Progenitor cell of endocrine pancreas (in vitro differentiated cells): Measurements from ENCODE around the gene RAD9A. TPM values are rescaled to one million over a fixed set of nuclear protein-coding genes. Genes with fewer than 3 reads are reported as not detected.

ENCODE experiments used
- DNase-seq: peaks from one replicate; pipeline ENCODE4 v3.0.0; 2021; ENCODE audit warnings: low spot score; ENCODE audit not compliant: unreplicated experiment
- H3K27ac Mint-ChIP-seq: 2 replicates; pipeline ENCODE4 v1.8.0; 2021; ENCODE audit warnings: mild to moderate bottlenecking, moderate library complexity, mixed read lengths
- H3K27me3 Mint-ChIP-seq: 2 replicates; pipeline ENCODE4 v1.8.0; 2021; ENCODE audit warnings: mixed read lengths
- H3K36me3 Mint-ChIP-seq: 2 replicates; pipeline ENCODE4 v1.8.0; 2022; ENCODE audit warnings: mixed read lengths; ENCODE audit not compliant: insufficient read depth
- H3K4me1 Mint-ChIP-seq: 2 replicates; pipeline ENCODE4 v1.8.0; 2021; ENCODE audit warnings: low read depth, mixed read lengths
- H3K4me3 Mint-ChIP-seq: 2 replicates; pipeline ENCODE4 v1.8.0; 2021; ENCODE audit warnings: low read depth, mild to moderate bottlenecking, moderate library complexity, mixed read lengths
- H3K9me3 Mint-ChIP-seq: 2 replicates; pipeline ENCODE4 v1.8.0; 2021; ENCODE audit warnings: low read depth, mixed read lengths
- CTCF ChIP-seq: fragments of 200-600 bp; sonication (generic); IDR thresholded peaks from one replicate; pipeline ENCODE4 v1.5.0; 2021; ENCODE audit warnings: antibody characterized with exemption, mild to moderate bottlenecking; ENCODE audit not compliant: unreplicated experiment
- total RNA-seq: library from RNA; stranded (reverse); gene quantifications from 2 replicates; pipeline ENCODE4 v1.2.1, GENCODE V29; 2021

The RAD9A gene
- total RNA-seq, 1 donor from 2014 or later = 39.0 TPM

- TF ChIP-seq CTCF = peak; percentile 66
- Mint-ChIP-seq H3K4me1 (peaks cover 32% of the 10 kb centered on the region), H3K36me3 (no peaks in the 10 kb centered on the region), H3K27ac (peak overlapping the region; percentile 98), H3K9me3 (no peaks in the 10 kb centered on the region), H3K27me3 (peaks cover 17% of the 10 kb centered on the region), H3K4me3 (peak overlapping the region; percentile 92)
- peak; percentile 76 for DNase-seq
These were observed 17.9 kb upstream of the RAD9A start for GRCh38 chr11:67373648-67374570.

GRCh38 chr11:67374571-67375281, 17.1 kb upstream of the RAD9A start:
- DNase-seq = no peak
- peak overlapping the region; percentile 98 for H3K27ac Mint-ChIP-seq
- H3K4me1 Mint-ChIP-seq = peaks cover 31% of the 10 kb centered on the region
- TF ChIP-seq CTCF = no peak
- H3K36me3 Mint-ChIP-seq = no peaks in the 10 kb centered on the region
- H3K9me3 Mint-ChIP-seq = no peaks in the 10 kb centered on the region
- H3K4me3 Mint-ChIP-seq = peak overlapping the region; percentile 92
- H3K27me3 Mint-ChIP-seq = peaks cover 17% of the 10 kb centered on the region

- Mint-ChIP-seq H3K9me3 (no peaks in the 10 kb centered on the region), H3K4me3 (no peak overlapping the region), H3K27ac (no peak overlapping the region), H3K36me3 (no peaks in the 10 kb centered on the region), H3K27me3 (peaks cover 17% of the 10 kb centered on the region), H3K4me1 (peaks cover 27% of the 10 kb centered on the region)
- DNase-seq = no peak
- no peak for TF ChIP-seq CTCF
These were observed 16.3 kb upstream of the RAD9A start for GRCh38 chr11:67375320-67376055.

GRCh38 chr11:67376063-67376820, 15.5 kb upstream of the RAD9A start:
- Mint-ChIP-seq H3K36me3 (no peaks in the 10 kb centered on the region), H3K9me3 (no peaks in the 10 kb centered on the region), H3K4me1 (peaks cover 21% of the 10 kb centered on the region), H3K4me3 (no peak overlapping the region), H3K27me3 (peaks cover 24% of the 10 kb centered on the region), H3K27ac (no peak overlapping the region)
- TF ChIP-seq CTCF = no peak
- no peak for DNase-seq
